ENCODE data around the gene AGAP9.
"Not testable (repeated sequence)": the region's sequence is repeated elsewhere in the genome, so short reads cannot be mapped to it uniquely, and the experiment has no call there.

AGAP9 gene

GRCh38 chr10:47523475-47523874, at the start of gene AGAP9:
AGAP9 (minus strand) TSS chr10:47523638; CDS start chr10:47523526, 112 bp downstream.
- not testable (repeated sequence) for DNase-seq

- not testable (repeated sequence) for DNase-seq
Observed at GRCh38 chr10:47571138-47571912, 47.9 kb upstream of the AGAP9 start.

GRCh38 chr10:47566757-47567156, 43.3 kb upstream of the AGAP9 start:
- DNase-seq: not testable (repeated sequence)

- DNase-seq: not testable (repeated sequence)
Observed at GRCh38 chr10:47566108-47566699, 42.8 kb upstream of the AGAP9 start.

GRCh38 chr10:47565517-47565920, 42.1 kb upstream of the AGAP9 start:
- DNase-seq: not testable (repeated sequence)

- DNase-seq: not testable (repeated sequence)
Observed at GRCh38 chr10:47564953-47565352, 41.5 kb upstream of the AGAP9 start.

GRCh38 chr10:47564318-47564717, 40.9 kb upstream of the AGAP9 start:
- DNase-seq: not testable (repeated sequence)

- DNase-seq: not testable (repeated sequence)
Observed at GRCh38 chr10:47560452-47560851, 37.0 kb upstream of the AGAP9 start.

GRCh38 chr10:47559718-47560308, 36.4 kb upstream of the AGAP9 start:
- not testable (repeated sequence) for DNase-seq

GRCh38 chr10:47558109-47558508, 34.7 kb upstream of the AGAP9 start:
- not testable (repeated sequence) for DNase-seq

GRCh38 chr10:47557616-47558015, 34.2 kb upstream of the AGAP9 start:
- not testable (repeated sequence) for DNase-seq

- DNase-seq: not testable (repeated sequence)
Observed at GRCh38 chr10:47555334-47555733, 31.9 kb upstream of the AGAP9 start.

- not testable (repeated sequence) for DNase-seq
Observed at GRCh38 chr10:47554552-47554951, 31.1 kb upstream of the AGAP9 start.

GRCh38 chr10:47553860-47554247, 30.4 kb upstream of the AGAP9 start:
- not testable (repeated sequence) for DNase-seq

- DNase-seq: not testable (repeated sequence)
Observed at GRCh38 chr10:47553214-47553859, 29.9 kb upstream of the AGAP9 start.

- DNase-seq: not testable (repeated sequence)
Observed at GRCh38 chr10:47552719-47553118, 29.3 kb upstream of the AGAP9 start.

GRCh38 chr10:47547286-47547685, 23.8 kb upstream of the AGAP9 start:
- not testable (repeated sequence) for DNase-seq

GRCh38 chr10:47536430-47536829, 13.0 kb upstream of the AGAP9 start:
- DNase-seq: not testable (repeated sequence)

GRCh38 chr10:47502313-47502712, 21.1 kb downstream of the AGAP9 start:
- DNase-seq: not testable (repeated sequence)

- not testable (repeated sequence) for DNase-seq
Observed at GRCh38 chr10:47494226-47494625, 29.2 kb downstream of the AGAP9 start.

- not testable (repeated sequence) for DNase-seq
Observed at GRCh38 chr10:47491600-47491999, 31.8 kb downstream of the AGAP9 start, which contains the start of gene FAM25G. FAM25G (minus strand) TSS chr10:47491700; CDS start chr10:47491674, 26 bp downstream.

- not testable (repeated sequence) for DNase-seq
Observed at GRCh38 chr10:47489630-47490029, 33.8 kb downstream of the AGAP9 start.

GRCh38 chr10:47485943-47486342, 37.5 kb downstream of the AGAP9 start:
- not testable (repeated sequence) for DNase-seq

Measured in COR-L47 (cell line).